ENCODE measurements around the gene AFAP1. TPM values are rescaled to one million over a fixed set of nuclear protein-coding genes. Genes with fewer than 3 reads are reported as not detected.

The AFAP1 gene
- total RNA-seq, 2 donors from 2014 or later, result 18.2 to 22.5 TPM

GRCh38 chr4:7766086-7766485, 173.6 kb downstream of the AFAP1 start:
- 96 to 97% methylated on average over 10 to 11 of the region's 11 CpGs for WGBS, 2 experiments (ENCODE audit: insufficient coverage in 1 of 2, insufficient read length in 1 of 2)
- Histone ChIP-seq H3K27me3 (ENCODE audit: control insufficient read depth, insufficient read depth, low read length, poor library complexity, severe bottlenecking) (no peaks in the 10 kb centered on the region), H3K4me3 (ENCODE audit: low read length) (no peak overlapping the region), H3K9ac (ENCODE audit: extremely low read depth, low read length, poor library complexity, severe bottlenecking) (no peak overlapping the region), H3K36me3 (ENCODE audit: control insufficient read depth, insufficient read depth, low read length) (peaks cover 42% of the 10 kb centered on the region), H3K4me1 (ENCODE audit: control insufficient read depth, insufficient read depth, low read length) (no peaks in the 10 kb centered on the region), H3K9me3 (ENCODE audit: control insufficient read depth, low read length) (no peaks in the 10 kb centered on the region), H3K27ac (ENCODE audit: low read depth, low read length) (no peak overlapping the region)
- H3K27me3 Mint-ChIP-seq (ENCODE audit: insufficient read depth), result no peaks in the 10 kb centered on the region
- no peak overlapping the region for H3K4me3 Mint-ChIP-seq
- TF ChIP-seq CTCF (conservative IDR thresholded peaks at IDR 0.05), result no peak
- H3K27ac Mint-ChIP-seq, result no peak overlapping the region
- no peaks in the 10 kb centered on the region for H3K9me3 Mint-ChIP-seq
- H3K36me3 Mint-ChIP-seq (ENCODE audit: low read depth), result peaks cover 31% of the 10 kb centered on the region
- no peak for DNase-seq
- no peaks in the 10 kb centered on the region for H3K4me1 Mint-ChIP-seq

GRCh38 chr4:7765666-7766065, 174.0 kb downstream of the AFAP1 start:
- no peak for DNase-seq
- H3K27me3 ChIP-seq (ENCODE audit: control insufficient read depth, insufficient read depth, low read length, poor library complexity, severe bottlenecking), result no peaks in the 10 kb centered on the region
- H3K9me3 Mint-ChIP-seq, result no peaks in the 10 kb centered on the region
- H3K4me3 ChIP-seq (ENCODE audit: low read length), result no peak overlapping the region
- H3K4me1 ChIP-seq (ENCODE audit: control insufficient read depth, insufficient read depth, low read length), result no peaks in the 10 kb centered on the region
- 90 to 93% methylated on average over 9 to 12 of the region's 12 CpGs for WGBS, 2 experiments (ENCODE audit: insufficient coverage in 1 of 2, insufficient read length in 1 of 2)
- no peak overlapping the region for H3K9ac ChIP-seq (ENCODE audit: extremely low read depth, low read length, poor library complexity, severe bottlenecking)
- no peak overlapping the region for H3K27ac Mint-ChIP-seq
- no peak overlapping the region for H3K27ac ChIP-seq (ENCODE audit: low read depth, low read length)
- H3K27me3 Mint-ChIP-seq (ENCODE audit: insufficient read depth), result no peaks in the 10 kb centered on the region
- H3K9me3 ChIP-seq (ENCODE audit: control insufficient read depth, low read length), result no peaks in the 10 kb centered on the region
- H3K36me3 Mint-ChIP-seq (ENCODE audit: low read depth), result peaks cover 29% of the 10 kb centered on the region
- no peaks in the 10 kb centered on the region for H3K4me1 Mint-ChIP-seq
- peaks cover 41% of the 10 kb centered on the region for H3K36me3 ChIP-seq (ENCODE audit: control insufficient read depth, insufficient read depth, low read length)
- no peak overlapping the region for H3K4me3 Mint-ChIP-seq
- no peak for TF ChIP-seq CTCF (conservative IDR thresholded peaks at IDR 0.05)

GRCh38 chr4:7764466-7764865, 175.2 kb downstream of the AFAP1 start:
- Histone ChIP-seq H3K4me1 (ENCODE audit: control insufficient read depth, insufficient read depth, low read length) (no peaks in the 10 kb centered on the region), H3K9me3 (ENCODE audit: control insufficient read depth, low read length) (no peaks in the 10 kb centered on the region), H3K9ac (ENCODE audit: extremely low read depth, low read length, poor library complexity, severe bottlenecking) (no peak overlapping the region), H3K27ac (ENCODE audit: low read depth, low read length) (no peak overlapping the region), H3K4me3 (ENCODE audit: low read length) (no peak overlapping the region), H3K36me3 (ENCODE audit: control insufficient read depth, insufficient read depth, low read length) (peaks cover 45% of the 10 kb centered on the region), H3K27me3 (ENCODE audit: control insufficient read depth, insufficient read depth, low read length, poor library complexity, severe bottlenecking) (no peaks in the 10 kb centered on the region)
- TF ChIP-seq CTCF (conservative IDR thresholded peaks at IDR 0.05), result no peak
- DNase-seq, result no peak
- 98 to 100% methylated on average over 2 to 4 of the region's 5 CpGs for WGBS, 2 experiments (ENCODE audit: insufficient coverage in 1 of 2, insufficient read length in 1 of 2)
- Mint-ChIP-seq H3K4me1 (no peaks in the 10 kb centered on the region), H3K36me3 (ENCODE audit: low read depth) (peaks cover 25% of the 10 kb centered on the region), H3K9me3 (no peaks in the 10 kb centered on the region), H3K4me3 (no peak overlapping the region), H3K27me3 (ENCODE audit: insufficient read depth) (no peaks in the 10 kb centered on the region), H3K27ac (no peak overlapping the region)
